Measurements from ENCODE around the gene RSPH9.

GRCh38 chr6:43719511-43719910, 74.7 kb downstream of the RSPH9 start:
- TF ChIP-seq CTCF (IDR thresholded peaks at IDR 0.05; ENCODE audit: extremely low read depth in 1 of 2, insufficient read depth in 1 of 2, low read depth in 1 of 2, low read length in 2 of 2), result no peak
- no peak for TF ChIP-seq EZH2 (IDR thresholded peaks at IDR 0.05; ENCODE audit: borderline replicate concordance, low read depth, low read length, severe bottlenecking)
- no peak for TF ChIP-seq POLR2AphosphoS5 (IDR thresholded peaks at IDR 0.05; ENCODE audit: insufficient read depth, low read depth, low read length)
- no peak for TF ChIP-seq FOS (IDR thresholded peaks at IDR 0.05; ENCODE audit: borderline replicate concordance, insufficient read depth, low read length)
- TF ChIP-seq MAX (IDR thresholded peaks at IDR 0.05; ENCODE audit: insufficient read depth, insufficient read length), result no peak
- no peak for TF ChIP-seq POLR2A (IDR thresholded peaks at IDR 0.05; ENCODE audit: low read depth, low read length)
- no peak for TF ChIP-seq JUN (IDR thresholded peaks at IDR 0.05; ENCODE audit: borderline replicate concordance, insufficient read depth, insufficient read length, low read depth)
- no peak for TF ChIP-seq GATA2 (IDR thresholded peaks at IDR 0.05; ENCODE audit: insufficient read depth, insufficient read length, low read depth, low read length)
- TF ChIP-seq MYC (IDR thresholded peaks at IDR 0.05; ENCODE audit: low read depth, low read length), result no peak

Data from endothelial cell of umbilical vein (primary cell).